SK-N-MC (cell line): ENCODE results near the gene RASGEF1B.
A peak's percentile ranks its signal among the peaks of the same experiment; 100 is the strongest.
"Not testable (repeated sequence)": the region's sequence is repeated elsewhere in the genome, so short reads cannot be mapped to it uniquely, and the experiment has no call there.

ENCODE experiments used
- DNase-seq: peaks from one replicate; pipeline ENCODE4 v3.0.0-alpha.2; 2011; ENCODE audit warnings: low read depth, low spot score
- H3K27ac ChIP-seq: fragments of 200-600 bp; sonication (generic); 2 replicates; pipeline ENCODE4 v1.5.1; 2016; ENCODE audit warnings: mixed run types
- H3K36me3 ChIP-seq: fragments of 200-600 bp; sonication (generic); 2 replicates; pipeline ENCODE4 v1.6.1; 2017; ENCODE audit warnings: antibody characterized with exemption, low read length, mixed read lengths; ENCODE audit not compliant: insufficient read depth
- H3K4me3 ChIP-seq: fragments of 200-600 bp; sonication (generic); 2 replicates; pipeline ENCODE4 v1.5.1; 2016
- H3K9ac ChIP-seq: fragments of 200-600 bp; sonication (generic); 2 replicates; pipeline ENCODE4 v1.8.0; 2017; ENCODE audit warnings: mixed run types, mixed read lengths; ENCODE audit not compliant: insufficient read length
- H3K9me3 ChIP-seq: fragments of 200-600 bp; sonication (generic); 2 replicates; pipeline ENCODE4 v1.6.1; 2017; ENCODE audit warnings: low read depth, mild to moderate bottlenecking, antibody characterized with exemption, low read length, moderate library complexity, mixed read lengths
- EZH2 ChIP-seq: fragments of 200-600 bp; sonication (generic); IDR thresholded peaks from one replicate; pipeline ENCODE4 v1.6.1; 2017; ENCODE audit warnings: antibody characterized with exemption
- FOXP2 ChIP-seq: optimal IDR thresholded peaks from 2 replicates; pipeline ENCODE3; 2011; ENCODE audit warnings: mild to moderate bottlenecking, moderate library complexity; ENCODE audit not compliant: insufficient read depth; ENCODE audit errors: extremely low read length, control extremely low read depth
- POLR2AphosphoS5 ChIP-seq: IDR thresholded peaks from 2 replicates; pipeline ENCODE4 v1.6.1; 2012; ENCODE audit warnings: mild to moderate bottlenecking, low read depth, low read length, borderline replicate concordance

Gene RASGEF1B

GRCh38 chr4:81407726-81408125 is 64.0 kb downstream of the RASGEF1B start:
- H3K9ac ChIP-seq = no peak overlapping the region
- H3K36me3 ChIP-seq = no peaks in the 10 kb centered on the region
- TF ChIP-seq FOXP2 = no peak
- no peak for TF ChIP-seq EZH2
- TF ChIP-seq POLR2AphosphoS5 = no peak
- no peaks in the 10 kb centered on the region for H3K9me3 ChIP-seq
- H3K4me3 ChIP-seq = no peak overlapping the region
- H3K27ac ChIP-seq = no peak overlapping the region
- no peak for DNase-seq

- peak overlapping the region; percentile 80; the same call in 1 of the 2 replicates for H3K27ac ChIP-seq
- not testable (repeated sequence) for H3K9ac ChIP-seq, H3K36me3 ChIP-seq, H3K9me3 ChIP-seq, H3K4me3 ChIP-seq, DNase-seq
These were observed 65.2 kb downstream of the RASGEF1B start for GRCh38 chr4:81406481-81406880.

- TF ChIP-seq FOXP2 (no peak), POLR2AphosphoS5 (no peak), EZH2 (no peak)
- Histone ChIP-seq H3K9me3 (no peaks in the 10 kb centered on the region), H3K36me3 (no peaks in the 10 kb centered on the region), H3K27ac (peak overlapping the region; percentile 80; the same call in 1 of the 2 replicates), H3K4me3 (peak overlapping the region; percentile 72), H3K9ac (peak overlapping the region; percentile 43)
- peak; percentile 93 for DNase-seq
These were observed 65.8 kb downstream of the RASGEF1B start for GRCh38 chr4:81405900-81406401.

GRCh38 chr4:81404741-81405140 is 67.0 kb downstream of the RASGEF1B start:
- H3K9ac ChIP-seq = no peak overlapping the region
- no peak for DNase-seq

GRCh38 chr4:81404294-81404693 is 67.4 kb downstream of the RASGEF1B start:
- H3K9ac ChIP-seq = no peak overlapping the region
- TF ChIP-seq POLR2AphosphoS5 = no peak
- DNase-seq = no peak

More at GRCh38 chr4:81404741-81405140, 67.0 kb downstream of the RASGEF1B start:
- H3K4me3 ChIP-seq = no peak overlapping the region
- no peaks in the 10 kb centered on the region for H3K36me3 ChIP-seq
- TF ChIP-seq FOXP2 = no peak
- no peak for TF ChIP-seq POLR2AphosphoS5
- no peak for TF ChIP-seq EZH2
- no peaks in the 10 kb centered on the region for H3K9me3 ChIP-seq
- H3K27ac ChIP-seq = peak overlapping the region; percentile 52; the same call in 1 of the 2 replicates

GRCh38 chr4:81399306-81400086 is 72.2 kb downstream of the RASGEF1B start:
- TF ChIP-seq POLR2AphosphoS5 (no peak), EZH2 (no peak), FOXP2 (no peak)
- DNase-seq = no peak
- Histone ChIP-seq H3K27ac (peak overlapping the region; percentile 87; the same call in 1 of the 2 replicates), H3K9me3 (no peaks in the 10 kb centered on the region), H3K4me3 (peak overlapping the region; percentile 42), H3K36me3 (no peaks in the 10 kb centered on the region), H3K9ac (no peak overlapping the region)

More at GRCh38 chr4:81404294-81404693, 67.4 kb downstream of the RASGEF1B start:
- H3K9me3 ChIP-seq = no peaks in the 10 kb centered on the region
- H3K27ac ChIP-seq = peak overlapping the region; percentile 52
- no peak overlapping the region for H3K4me3 ChIP-seq
- H3K36me3 ChIP-seq = no peaks in the 10 kb centered on the region

GRCh38 chr4:81398379-81398778 is 73.3 kb downstream of the RASGEF1B start:
- Histone ChIP-seq H3K36me3 (no peaks in the 10 kb centered on the region), H3K27ac (peak overlapping the region; percentile 87), H3K9me3 (no peaks in the 10 kb centered on the region), H3K9ac (no peak overlapping the region), H3K4me3 (peak overlapping the region; percentile 42)
- TF ChIP-seq EZH2 (no peak), FOXP2 (no peak), POLR2AphosphoS5 (no peak)
- peak; percentile 65 for DNase-seq

- no peak for DNase-seq
- H3K27ac ChIP-seq = 0 out of 2 replicates have a peak overlapping the region, but pooled peaks have one; percentile 87
- TF ChIP-seq EZH2 (no peak), FOXP2 (no peak)
- no peak overlapping the region for H3K9ac ChIP-seq
- no peak overlapping the region for H3K4me3 ChIP-seq
- no peaks in the 10 kb centered on the region for H3K9me3 ChIP-seq
- H3K36me3 ChIP-seq = no peaks in the 10 kb centered on the region
These were observed 74.1 kb downstream of the RASGEF1B start for GRCh38 chr4:81397635-81398034.

GRCh38 chr4:81395239-81395638 is 76.5 kb downstream of the RASGEF1B start:
- Histone ChIP-seq H3K9ac (no peak overlapping the region), H3K9me3 (no peaks in the 10 kb centered on the region), H3K4me3 (no peak overlapping the region), H3K27ac (no peak overlapping the region), H3K36me3 (no peaks in the 10 kb centered on the region)
- no peak for DNase-seq
- no peak for TF ChIP-seq FOXP2
- no peak for TF ChIP-seq EZH2
- no peak for TF ChIP-seq POLR2AphosphoS5

GRCh38 chr4:81392164-81392563 is 79.5 kb downstream of the RASGEF1B start:
- Histone ChIP-seq H3K9ac (no peak overlapping the region), H3K36me3 (no peaks in the 10 kb centered on the region), H3K4me3 (no peak overlapping the region), H3K9me3 (no peaks in the 10 kb centered on the region), H3K27ac (no peak overlapping the region)
- TF ChIP-seq EZH2 (no peak), POLR2AphosphoS5 (no peak), FOXP2 (no peak)
- DNase-seq = no peak
